G401 (cell line): ENCODE measurements around the gene PAQR7. TPM values are rescaled to one million over a fixed set of nuclear protein-coding genes. Genes with fewer than 3 reads are reported as not detected.

Source experiments
- DNase-seq: peaks from one replicate; pipeline ENCODE4 v3.0.0-alpha.2; 2015; ENCODE audit warnings: low spot score
- in situ Hi-C: cut with HindIII; loops from 2 replicates; pipeline ENCODE4 v1.10.0; 2016; ENCODE audit warnings: low sequenced_read_pairs, mixed read lengths
- total RNA-seq: library from RNA; depleted of rRNA; stranded (reverse); fragments of >200 nt; shearing (Covaris generic); gene quantifications from 2 replicates; pipeline ENCODE4 v1.2.3, GENCODE V29; 2014; rRNA removed

Gene PAQR7, protein sequence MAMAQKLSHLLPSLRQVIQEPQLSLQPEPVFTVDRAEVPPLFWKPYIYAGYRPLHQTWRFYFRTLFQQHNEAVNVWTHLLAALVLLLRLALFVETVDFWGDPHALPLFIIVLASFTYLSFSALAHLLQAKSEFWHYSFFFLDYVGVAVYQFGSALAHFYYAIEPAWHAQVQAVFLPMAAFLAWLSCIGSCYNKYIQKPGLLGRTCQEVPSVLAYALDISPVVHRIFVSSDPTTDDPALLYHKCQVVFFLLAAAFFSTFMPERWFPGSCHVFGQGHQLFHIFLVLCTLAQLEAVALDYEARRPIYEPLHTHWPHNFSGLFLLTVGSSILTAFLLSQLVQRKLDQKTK
- 17.4 and 18.3 TPM in 2 replicates for total RNA-seq

DNA sequence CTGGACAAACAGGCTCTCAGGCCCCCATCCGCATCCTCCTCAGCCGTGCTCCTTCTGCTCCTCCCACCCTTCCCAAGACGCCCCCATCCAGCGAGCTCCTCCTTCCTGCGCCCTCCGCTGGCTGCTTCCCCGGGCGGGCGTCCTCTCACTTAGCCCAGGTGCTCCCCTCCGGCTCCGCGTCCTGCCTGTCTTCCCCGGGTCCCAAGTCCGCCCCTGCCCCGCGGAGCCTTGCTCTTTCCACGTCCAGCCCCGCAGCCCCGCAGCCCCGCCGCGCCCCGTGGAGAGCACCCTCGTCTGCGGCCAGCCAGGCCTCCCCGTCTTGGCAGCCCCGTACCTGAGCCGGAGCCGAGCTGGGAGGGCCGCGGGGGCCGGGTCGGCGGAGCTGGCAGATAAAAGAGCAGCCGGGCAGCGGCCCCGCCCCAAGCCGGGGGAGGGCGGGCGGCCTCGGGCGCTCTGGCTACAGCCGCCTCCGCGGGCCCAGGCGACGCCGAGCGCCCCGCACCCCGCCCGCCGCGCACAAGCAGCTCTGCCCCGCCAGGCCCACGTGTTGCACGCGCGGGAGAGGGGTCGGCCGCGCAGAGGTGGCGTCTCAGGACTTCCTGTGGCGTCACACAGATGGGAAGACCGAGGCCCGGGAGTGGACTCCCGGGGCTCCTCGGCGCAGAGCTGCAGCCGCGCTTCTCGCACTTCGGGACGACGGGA lies at the start of gene PAQR7:
TSS of gene PAQR7 (minus strand) at position 555 of the 702 bp plus-strand sequence. CDS start 11,869 bp downstream, outside the sequence.
- in situ Hi-C loops: no loop called here
- peak; percentile 73 for DNase-seq

DNA sequence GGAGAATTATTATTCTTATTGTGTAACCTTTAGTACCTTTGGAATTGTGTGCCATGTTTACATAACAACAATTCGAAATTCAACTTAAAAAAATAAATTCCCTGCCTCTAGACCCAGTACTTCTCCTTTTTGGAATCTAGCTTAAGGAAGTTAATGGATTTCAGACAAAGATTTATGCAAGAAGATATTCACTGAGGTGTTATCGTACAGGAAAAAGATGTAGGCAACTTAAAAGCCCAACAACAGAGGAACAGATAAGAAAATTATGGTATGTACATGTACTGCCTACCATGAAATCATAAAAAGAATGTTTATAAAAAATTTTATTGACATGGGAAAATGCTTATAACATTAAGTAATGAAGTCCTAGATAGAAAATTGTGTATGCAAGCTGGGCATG lies 48.9 kb upstream of the PAQR7 start:
- no peak for DNase-seq

DNA sequence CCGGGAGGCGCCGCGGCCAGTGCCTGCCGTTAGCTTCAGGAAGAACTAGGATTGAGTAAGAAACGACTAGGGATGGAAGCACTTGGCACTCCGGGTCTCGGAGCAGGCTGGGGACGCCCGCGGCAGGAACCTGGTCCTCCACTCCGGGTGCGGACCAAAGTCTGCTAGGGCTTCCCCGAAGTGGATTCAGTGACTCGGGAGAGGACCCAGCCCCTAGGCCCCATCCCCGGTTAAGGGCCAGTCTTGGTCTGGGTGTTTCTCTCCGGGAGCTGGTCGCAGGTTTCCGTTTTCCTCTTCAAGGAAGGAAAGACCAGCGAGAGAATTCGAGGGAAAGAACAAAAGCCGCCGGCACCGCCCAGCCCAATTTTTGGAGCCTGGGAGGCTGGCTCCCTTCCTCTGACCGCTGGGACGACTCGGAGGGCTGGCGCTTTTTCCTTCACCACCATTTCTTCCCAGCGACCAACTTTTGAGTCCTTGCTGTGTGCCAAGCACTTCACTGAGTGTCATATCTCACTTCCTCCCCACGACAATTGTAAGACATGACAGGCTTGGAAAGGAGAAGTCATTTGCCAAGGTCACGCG lies 47.6 kb upstream of the PAQR7 start:
- in situ Hi-C loops: no loop called here
- DNase-seq: peak; percentile 76

More for the DNA sequence above, 48.9 kb upstream of the PAQR7 start:
- in situ Hi-C loops: no loop called here

DNA sequence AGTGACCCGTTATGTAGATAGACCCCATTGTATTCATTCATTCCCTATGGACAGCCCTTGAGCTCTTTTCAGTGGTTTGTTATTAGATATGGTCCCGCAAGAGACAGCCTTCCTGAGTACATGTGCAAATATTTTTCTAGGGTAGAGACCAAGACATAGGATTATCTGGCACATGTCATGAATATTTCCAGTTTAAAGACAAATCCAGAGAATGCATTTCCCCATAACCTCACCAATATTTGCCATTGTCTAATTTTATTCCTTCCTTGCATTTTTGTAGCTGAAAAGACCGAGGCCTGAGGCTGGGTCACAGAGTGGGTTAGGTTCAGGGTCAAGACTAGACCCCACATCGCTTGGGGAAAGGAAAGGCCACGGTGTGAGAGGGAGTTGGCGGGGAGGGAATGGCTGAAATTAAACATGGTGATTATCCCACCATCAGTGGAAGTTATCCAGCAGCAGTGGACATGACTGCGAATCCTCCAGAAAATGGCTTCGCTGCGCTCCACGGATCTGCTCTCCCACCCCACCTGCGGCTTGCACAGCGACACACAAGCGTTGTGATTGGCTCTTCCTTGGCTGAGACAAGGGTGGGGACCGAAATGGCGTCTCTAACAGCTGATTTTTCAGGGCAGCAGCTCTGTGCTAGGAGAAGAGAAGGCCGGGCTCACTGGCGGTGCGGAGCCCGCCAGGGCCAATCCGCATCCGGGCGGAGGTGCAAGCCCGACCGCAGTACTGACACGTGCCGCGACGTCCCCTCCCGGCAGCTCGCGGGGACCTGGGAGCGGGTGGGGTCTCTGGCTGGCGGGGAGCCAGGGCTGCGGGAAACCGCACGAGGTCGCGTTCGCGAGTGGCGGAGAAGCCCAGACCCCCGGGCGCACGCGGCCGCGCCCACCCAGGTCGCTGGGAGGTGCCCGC lies 46.8 kb upstream of the PAQR7 start:
- peak; percentile 91 for DNase-seq

DNA sequence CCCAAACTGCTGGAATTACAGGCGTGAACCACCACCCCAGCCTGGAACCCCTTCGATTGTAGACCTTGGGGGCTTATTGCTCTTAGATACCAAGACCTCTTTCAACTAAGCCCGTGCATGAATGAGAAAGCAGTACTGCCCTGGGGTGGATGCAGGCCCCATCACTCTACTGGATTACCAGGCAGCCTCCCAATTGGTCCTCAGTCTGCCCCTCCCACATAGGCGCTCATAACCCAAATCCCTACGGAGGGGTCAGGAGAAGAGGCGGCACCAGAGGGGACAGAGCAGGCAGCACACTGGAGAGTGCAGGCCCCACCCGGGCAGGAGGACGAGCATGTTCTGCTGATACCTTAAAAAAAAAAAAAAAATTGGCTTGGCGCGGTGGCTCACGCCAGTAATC lies 43.1 kb upstream of the PAQR7 start:
- in situ Hi-C loops: no loop called here
- no peak for DNase-seq

More for the DNA sequence above, 46.8 kb upstream of the PAQR7 start:
- in situ Hi-C loops: no loop called here

DNA sequence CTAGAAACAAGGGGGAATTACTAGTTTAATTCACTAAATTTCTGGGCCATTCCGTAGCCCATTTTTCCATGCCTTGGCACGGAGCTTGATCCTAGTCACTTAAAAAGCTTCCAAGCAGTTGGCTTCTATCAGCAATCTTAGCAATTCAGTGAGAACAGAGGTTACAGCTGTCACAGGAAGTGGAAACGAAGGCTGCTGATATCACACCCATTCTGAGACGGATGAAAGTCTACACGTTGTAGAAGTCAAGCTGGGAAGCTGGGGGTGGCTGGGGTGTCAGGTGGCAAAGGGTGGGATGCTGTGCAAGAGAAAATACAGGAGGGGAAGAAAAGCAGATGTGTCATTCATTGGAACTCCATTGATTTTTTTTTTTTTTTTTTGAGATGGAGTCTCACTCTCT lies 42.5 kb upstream of the PAQR7 start:
- no peak for DNase-seq
- in situ Hi-C loops: no loop called here

DNA sequence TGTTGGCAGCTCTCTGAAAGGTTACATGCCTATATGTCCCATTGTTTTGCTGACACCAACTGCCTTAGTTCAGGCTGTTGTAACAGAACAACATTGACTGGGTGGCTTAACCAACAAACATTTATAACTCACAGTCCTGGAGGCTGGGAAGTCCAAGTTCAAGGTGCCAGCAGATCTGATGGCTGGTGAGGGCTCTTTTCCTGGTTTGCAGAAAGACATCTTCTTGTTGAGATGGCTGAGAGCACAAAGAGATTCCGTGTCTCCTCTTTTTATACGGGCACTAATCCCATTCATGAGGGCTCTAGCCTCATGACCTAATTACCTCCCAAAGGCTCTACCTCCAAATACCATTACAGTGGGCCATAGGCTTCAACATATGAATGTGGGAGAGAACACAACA lies 41.0 kb upstream of the PAQR7 start:
- DNase-seq: no peak
- in situ Hi-C loops: no loop called here

DNA sequence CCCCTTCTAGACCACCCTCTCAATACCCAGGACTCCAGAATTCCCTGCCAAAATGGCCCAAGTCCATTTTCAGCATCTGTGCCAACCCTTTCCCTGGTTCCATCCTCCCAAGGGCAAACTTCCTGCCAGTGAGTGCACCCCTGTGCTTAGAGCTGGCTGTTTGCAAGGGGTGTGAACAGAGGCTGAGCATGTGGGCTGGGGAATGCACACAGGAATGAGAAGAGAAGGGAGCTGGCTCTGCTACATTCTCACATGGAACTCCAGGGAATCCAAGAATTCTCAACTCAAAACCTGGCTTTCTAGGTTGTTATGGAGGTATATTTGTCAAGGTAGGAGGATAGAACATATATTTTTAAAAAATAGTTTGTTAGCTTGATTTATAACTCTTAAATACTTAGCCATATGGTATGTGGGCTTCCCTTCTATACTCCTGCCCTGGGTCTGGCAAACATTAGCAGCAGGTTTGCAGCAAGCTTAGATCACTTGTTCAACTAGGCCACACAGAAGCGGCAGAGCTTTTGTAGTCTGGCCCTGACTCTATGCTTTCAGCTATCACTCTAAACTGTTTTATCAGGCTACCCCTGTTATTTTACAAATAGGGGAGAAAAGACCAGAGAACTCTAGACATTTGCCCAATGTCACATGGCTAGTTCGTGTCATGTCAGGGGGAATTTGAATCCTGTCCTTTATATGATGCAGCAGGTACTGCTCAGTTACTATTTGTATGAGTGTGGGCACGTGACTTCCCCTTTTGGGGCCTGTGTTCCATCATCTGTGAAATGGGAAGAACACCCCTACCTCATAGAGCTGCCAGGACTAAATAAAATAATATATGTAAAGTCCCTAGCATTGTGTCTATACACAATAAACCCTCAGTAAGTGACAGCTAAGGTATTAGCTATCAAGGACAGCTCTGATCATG lies 38.8 kb upstream of the PAQR7 start:
- in situ Hi-C loops: no loop called here
- DNase-seq: no peak

DNA sequence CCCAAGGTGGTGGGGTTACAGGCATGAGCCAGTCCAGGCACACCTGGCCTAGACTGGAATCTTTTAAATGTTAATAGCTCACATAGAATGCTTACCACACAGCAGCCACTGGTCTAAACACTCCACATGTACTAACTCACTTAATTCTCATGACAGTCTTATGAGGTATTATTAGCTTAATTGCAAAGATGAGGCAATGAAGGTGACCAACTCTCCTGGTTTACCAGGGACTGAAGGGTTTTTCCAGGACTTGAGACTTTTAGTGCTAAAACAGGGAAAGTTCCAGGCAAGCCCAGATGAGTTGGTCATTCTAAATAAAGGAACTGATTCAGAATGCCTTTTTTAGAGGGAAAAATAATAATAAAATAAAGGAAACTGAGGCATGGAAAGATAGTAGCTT lies 37.7 kb upstream of the PAQR7 start:
- DNase-seq: no peak

DNA sequence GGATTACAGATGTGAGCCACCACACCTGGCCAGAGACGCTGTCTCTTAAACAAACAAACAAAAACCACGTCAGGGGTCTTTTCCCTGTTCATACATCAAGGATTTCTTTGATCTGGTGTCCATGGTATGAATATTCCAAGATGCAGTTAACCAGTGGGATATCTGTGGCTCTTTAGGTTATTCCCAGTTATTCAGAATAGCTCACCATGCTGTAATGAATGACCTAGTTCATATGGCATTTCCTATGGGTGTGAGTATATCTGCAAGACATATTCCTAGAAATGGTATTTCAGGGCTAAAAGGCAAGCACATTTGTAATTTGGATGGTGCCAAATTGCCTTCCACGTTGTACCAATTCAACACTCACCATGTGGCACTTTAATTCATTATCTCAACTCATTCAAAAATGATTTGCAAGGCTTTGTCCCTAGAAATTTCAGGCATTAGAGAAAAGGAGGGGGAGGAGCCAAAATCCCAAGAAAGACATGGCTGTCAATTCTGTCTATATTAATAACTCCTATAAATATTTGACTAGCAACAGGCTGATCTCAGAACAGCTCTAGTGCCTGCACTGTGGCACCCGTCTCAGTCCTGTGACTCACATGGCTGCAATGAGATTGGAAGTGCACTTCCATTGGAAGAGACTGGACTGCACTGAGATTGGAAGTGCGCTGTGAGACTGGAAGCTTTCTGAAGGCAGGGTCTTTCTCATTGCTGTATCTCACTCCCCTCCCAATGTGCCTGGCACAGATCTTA lies 36.7 kb upstream of the PAQR7 start:
- no peak for DNase-seq
- in situ Hi-C loops: no loop called here

More for the DNA sequence above, 37.7 kb upstream of the PAQR7 start:
- in situ Hi-C loops: no loop called here

DNA sequence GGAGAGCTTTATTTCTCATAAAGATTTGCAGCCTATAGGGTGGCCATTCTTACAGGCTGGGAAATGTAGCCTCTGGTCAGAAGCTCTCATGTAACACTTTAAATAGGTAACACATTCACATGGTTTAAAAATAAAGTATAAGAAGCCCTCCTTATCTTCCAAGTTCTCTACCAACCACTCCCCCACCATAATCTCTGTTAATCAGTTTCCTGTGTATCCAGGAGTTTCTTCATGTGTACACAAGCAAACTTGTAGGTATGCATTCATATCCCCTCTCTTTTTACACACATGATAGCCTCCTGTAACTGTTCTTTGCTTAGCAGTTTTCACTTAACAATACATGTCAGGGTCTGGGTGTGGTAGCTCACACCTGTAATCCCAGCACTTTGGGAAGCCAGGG lies 35.7 kb upstream of the PAQR7 start:
- in situ Hi-C loops: no loop called here
- DNase-seq: no peak

DNA sequence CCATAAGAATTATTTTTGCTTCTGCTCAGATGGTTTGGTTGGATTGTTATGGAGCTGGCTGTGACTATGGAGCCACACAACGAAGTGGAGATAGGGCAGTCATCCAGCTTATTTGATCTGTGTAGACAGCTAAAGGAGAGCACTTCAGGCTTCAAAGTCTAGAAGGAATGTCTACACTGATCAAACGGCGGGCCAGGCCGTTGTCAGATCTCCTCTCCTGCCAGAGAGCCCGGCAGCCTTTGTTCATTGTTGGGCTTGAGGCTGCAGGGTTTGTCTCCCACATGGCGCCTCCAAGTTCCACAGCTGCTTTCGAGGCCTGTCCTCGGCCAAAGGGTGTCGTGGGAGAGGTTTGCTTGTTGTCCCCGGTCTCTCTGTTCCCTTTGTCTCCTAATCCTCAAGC lies 33.5 kb upstream of the PAQR7 start:
- in situ Hi-C loops: no loop called here
- no peak for DNase-seq

DNA sequence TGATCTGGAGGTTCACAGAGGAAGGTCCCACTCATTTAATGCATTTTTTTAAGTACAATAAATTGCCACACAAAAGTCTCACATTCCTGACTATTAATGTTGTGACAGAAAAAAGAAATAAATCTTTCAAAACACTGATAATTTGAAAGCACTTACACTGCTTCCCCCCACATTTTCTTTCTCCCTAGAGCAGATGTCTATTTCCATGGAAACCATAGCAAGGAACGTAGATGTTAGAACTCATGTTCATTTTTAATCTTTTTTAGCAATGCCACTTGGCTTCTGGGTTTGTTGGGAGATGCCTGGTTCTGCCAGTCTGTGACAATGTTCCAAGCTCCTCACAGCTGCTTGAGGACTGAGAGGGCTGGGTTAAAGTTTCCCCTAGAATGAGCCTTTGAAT lies 32.7 kb upstream of the PAQR7 start:
- no peak for DNase-seq
- in situ Hi-C loops: no loop called here

DNA sequence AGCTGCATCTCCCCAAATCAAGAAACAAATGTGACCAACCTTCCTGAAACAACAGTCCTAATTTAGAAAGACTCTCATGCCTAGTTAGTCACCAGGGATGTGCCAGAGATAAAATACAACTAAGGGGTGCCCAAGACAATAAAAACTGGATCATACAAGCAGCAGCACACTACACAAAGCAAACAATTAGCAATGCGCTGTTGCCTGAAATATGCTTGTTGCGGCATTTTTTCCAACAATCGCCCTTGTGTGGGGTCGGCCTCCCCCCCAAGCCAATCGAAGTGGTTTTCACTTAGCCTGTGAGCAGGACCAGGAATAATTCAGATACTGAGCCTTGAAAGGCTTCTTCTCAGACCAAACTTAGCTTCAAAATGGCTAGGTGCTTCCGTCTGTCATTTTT lies 32.1 kb upstream of the PAQR7 start:
- in situ Hi-C loops: no loop called here

DNA sequence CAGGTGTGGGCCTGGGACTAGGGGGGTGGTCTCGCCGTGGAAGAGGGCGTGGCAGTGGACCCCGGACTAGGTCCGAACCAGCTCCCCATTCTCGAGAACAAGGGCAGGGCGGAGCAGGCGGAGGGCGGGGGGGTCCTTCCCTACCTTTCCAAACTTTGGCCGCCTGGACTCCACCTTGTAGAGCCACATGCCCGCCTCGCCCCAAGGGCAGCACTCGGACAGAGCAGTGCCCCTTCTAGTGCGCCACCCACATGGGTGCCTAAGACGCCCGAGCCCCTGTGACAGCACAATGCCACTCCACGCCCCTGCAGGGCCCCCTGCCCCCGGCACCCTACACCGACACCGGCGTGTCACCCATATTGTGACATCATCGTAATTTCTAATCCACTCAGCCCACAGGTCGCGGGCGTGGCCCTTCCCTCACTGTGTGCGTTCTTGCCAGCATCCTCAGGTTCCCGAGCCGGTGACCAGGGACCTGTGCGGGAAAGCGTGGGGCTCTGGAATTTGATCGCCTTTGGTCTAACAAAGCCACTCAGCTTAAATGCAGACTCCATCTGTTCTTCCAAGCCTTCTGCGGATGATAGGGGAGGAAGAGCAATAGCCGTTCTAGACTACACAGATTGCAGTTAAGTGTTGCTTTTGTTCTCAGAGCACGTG lies 31.3 kb upstream of the PAQR7 start:
- in situ Hi-C loops: no loop called here
- peak; percentile 67 for DNase-seq

More for the DNA sequence above, 32.1 kb upstream of the PAQR7 start:
- DNase-seq: no peak

DNA sequence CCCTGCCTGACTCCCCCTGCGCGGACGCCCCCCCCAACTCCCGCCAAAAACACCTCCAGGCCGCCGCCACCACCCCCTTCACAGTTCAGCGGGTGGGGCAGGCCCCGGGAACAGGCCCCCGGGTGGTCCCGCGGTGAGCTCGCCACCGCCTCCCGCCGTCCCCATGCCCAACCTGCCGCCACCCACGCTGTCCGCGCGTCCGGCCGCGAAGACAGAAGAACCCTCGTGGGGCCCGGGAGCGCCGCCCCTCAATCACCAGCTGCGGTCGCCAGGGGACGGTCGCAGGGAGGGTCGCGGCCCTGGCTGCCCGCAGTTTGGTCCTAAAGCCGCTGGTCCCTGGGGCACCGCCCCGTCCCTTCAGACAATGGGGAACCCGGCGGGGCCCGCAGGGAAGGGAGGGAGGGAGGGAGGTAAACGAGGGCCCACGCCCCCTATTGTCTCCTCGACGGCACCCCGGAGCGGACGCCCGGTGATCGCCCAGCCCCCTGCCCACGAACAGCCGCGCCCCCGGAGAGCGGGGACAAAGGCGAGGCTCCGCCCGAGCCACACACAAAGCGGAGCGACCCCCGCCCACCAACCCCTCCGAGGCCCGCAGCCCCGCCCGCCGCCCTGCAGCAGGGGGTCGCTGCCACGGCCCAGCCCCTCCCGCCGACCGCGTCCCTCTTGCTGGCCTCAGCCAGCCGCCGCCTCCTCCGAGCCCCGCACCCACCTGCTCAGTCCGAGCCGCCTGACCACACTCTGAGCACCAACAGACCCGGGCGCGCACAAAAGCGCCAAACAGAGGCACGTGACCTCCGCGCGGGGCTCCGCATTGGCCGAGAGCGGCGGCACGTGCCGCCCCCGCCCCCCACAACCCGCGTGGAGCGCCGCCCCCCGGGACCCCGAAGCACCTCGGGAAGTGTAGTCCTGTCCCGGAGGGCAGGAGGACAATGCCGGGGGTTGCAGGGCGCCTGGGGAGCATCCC lies 30.5 kb upstream of the PAQR7 start, which contains the start of gene STMN1:
TSS of gene STMN1 (minus strand) at position 740 of the 964 bp plus-strand sequence. CDS start 1,743 bp downstream, outside the sequence.
- in situ Hi-C loops: no loop called here
- DNase-seq: peak; percentile 95
